Measurements from ENCODE around the gene SYNE2.

DNA sequence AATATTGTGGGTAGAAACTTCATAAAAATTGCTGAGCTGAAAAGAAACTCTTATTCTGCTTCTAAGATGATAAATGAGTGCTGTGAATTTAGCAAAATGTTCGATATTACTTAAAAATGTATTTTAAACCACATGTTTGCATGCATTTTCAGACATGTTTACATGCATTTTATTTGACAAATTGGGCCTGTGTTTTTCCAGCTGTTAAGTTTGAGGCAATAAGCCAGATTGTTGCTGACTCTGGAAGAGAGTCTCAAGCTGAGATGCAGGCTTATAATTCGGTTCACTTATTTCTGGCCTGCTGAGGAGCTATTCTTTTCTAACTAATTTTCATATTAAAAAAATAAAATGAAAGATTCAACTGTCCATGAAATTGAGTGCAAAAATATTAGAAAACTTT is 110.1 kb downstream of the SYNE2 start:
- no peak for TF ChIP-seq EZH2 (IDR thresholded peaks at IDR 0.05)
- TF ChIP-seq POLR2AphosphoS5 (IDR thresholded peaks at IDR 0.05; ENCODE audit: borderline replicate concordance, low read depth, low read length): no peak
- TF ChIP-seq FOXP2 (optimal IDR thresholded peaks at IDR 0.05; ENCODE audit: control extremely low read depth, extremely low read length, insufficient read depth): no peak
